Mesendoderm (in vitro differentiated cells): Measurements from ENCODE around the gene TGFB2.

ENCODE experiments used
- DNase-seq: peaks from one replicate; pipeline ENCODE4 v3.0.0; 2013
- H2AK5ac ChIP-seq: 2 replicates; pipeline ENCODE4 v1.6.1; 2013; ENCODE audit warnings: low read length, inconsistent platforms
- H2BK120ac ChIP-seq: 2 replicates; pipeline ENCODE4 v1.6.1; 2013; ENCODE audit warnings: low read depth, mild to moderate bottlenecking, low read length, moderate library complexity, mixed read lengths
- H2BK15ac ChIP-seq: replicated peaks from 2 replicates; pipeline ENCODE4 v1.6.1; 2013; ENCODE audit warnings: low read depth, mild to moderate bottlenecking, moderate library complexity
- H2BK5ac ChIP-seq: 2 replicates; pipeline ENCODE4 v1.6.1; 2013; ENCODE audit warnings: low read length, inconsistent platforms
- H3K18ac ChIP-seq: 2 replicates; pipeline ENCODE4 v1.6.1; 2013; ENCODE audit warnings: mild to moderate bottlenecking, low read length, mixed read lengths
- H3K23ac ChIP-seq: one replicate; pipeline ENCODE4 v1.6.1; 2013; ENCODE audit warnings: low read length
- H3K27ac ChIP-seq: 2 replicates; pipeline ENCODE4 v1.5.1; 2013; ENCODE audit warnings: low read depth, mild to moderate bottlenecking, inconsistent platforms, low read length, moderate library complexity
- H3K27me3 ChIP-seq: 2 replicates; pipeline ENCODE4 v1.6.1; 2013; ENCODE audit warnings: low read length, control low read depth, mild to moderate bottlenecking, inconsistent platforms; ENCODE audit not compliant: insufficient read depth, poor library complexity
- H3K36me3 ChIP-seq: 2 replicates; pipeline ENCODE4 v1.6.1; 2013; ENCODE audit warnings: low read length, inconsistent platforms; ENCODE audit not compliant: control insufficient read depth, insufficient read depth
- H3K4ac ChIP-seq: one replicate; pipeline ENCODE4 v1.6.1; 2013; ENCODE audit warnings: low read depth, mild to moderate bottlenecking, low read length, moderate library complexity
- H3K4me1 ChIP-seq: 2 replicates; pipeline ENCODE4 v1.6.1; 2013; ENCODE audit warnings: low read depth, low read length, inconsistent platforms; ENCODE audit not compliant: control insufficient read depth
- H3K4me2 ChIP-seq: 2 replicates; pipeline ENCODE4 v1.6.1; 2013; ENCODE audit warnings: low read length
- H3K4me3 ChIP-seq: 2 replicates; pipeline ENCODE4 v1.5.1; 2013; ENCODE audit warnings: mild to moderate bottlenecking, low read length
- H3K56ac ChIP-seq: one replicate; pipeline ENCODE4 v1.6.1; 2013; ENCODE audit warnings: low read length
- H3K79me1 ChIP-seq: 2 replicates; pipeline ENCODE4 v1.6.1; 2013; ENCODE audit warnings: low read length, inconsistent platforms
- H3K79me2 ChIP-seq: 2 replicates; pipeline ENCODE4 v1.6.1; 2013; ENCODE audit warnings: mild to moderate bottlenecking, low read length; ENCODE audit not compliant: control insufficient read depth, insufficient read depth
- H3K9ac ChIP-seq: 2 replicates; pipeline ENCODE4 v1.6.1; 2013; ENCODE audit warnings: low read length, inconsistent platforms
- H4K5ac ChIP-seq: one replicate; pipeline ENCODE4 v1.6.1; 2013; ENCODE audit warnings: low read length
- H4K8ac ChIP-seq: one replicate; pipeline ENCODE4 v1.6.1; 2013; ENCODE audit warnings: low read depth, mild to moderate bottlenecking, control low read depth, low read length, moderate library complexity
- WGBS: extraction: QIAGEN DNeasy Blood & Tissue Kit; methylation state at CpG from one replicate; pipeline ENCODE4 v1.1.7; 2013; ENCODE audit warnings: low lambda C conversion rate, missing lambda C conversion rate; ENCODE audit not compliant: insufficient coverage; ENCODE audit errors: extremely low coverage; 5-methylcytosine and 5-hydroxymethylcytosine counted together

TGFB2 gene

DNA sequence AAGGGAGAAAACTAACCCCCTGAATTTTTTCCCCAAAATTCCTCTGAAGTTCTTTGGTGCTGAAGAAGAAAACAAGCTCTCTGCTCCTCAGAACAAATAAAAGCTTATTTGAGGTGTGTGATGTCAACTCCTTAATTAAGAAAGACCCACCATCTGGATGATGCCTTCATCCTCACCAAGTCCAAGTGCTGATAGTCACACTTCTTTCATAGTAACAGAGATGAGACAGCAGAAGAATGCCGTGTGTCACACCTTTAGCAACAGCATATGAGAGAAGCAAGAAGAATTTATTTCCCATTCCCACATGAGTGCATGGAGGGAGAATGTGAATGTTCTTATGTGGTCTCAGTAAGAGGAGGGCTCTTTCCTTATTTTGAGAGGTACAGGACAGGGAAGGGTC, 91.2 kb downstream of the TGFB2 start:
- no peak overlapping the region for H2BK5ac ChIP-seq
- no peaks in the 10 kb centered on the region for H3K79me2 ChIP-seq
- no peak overlapping the region for H2AK5ac ChIP-seq
- no peak overlapping the region for H3K4me3 ChIP-seq
- H2BK15ac ChIP-seq: no peak overlapping the region
- no peaks in the 10 kb centered on the region for H3K79me1 ChIP-seq
- H3K4ac ChIP-seq: no peak overlapping the region
- H4K8ac ChIP-seq: no peak overlapping the region
- DNase-seq: no peak
- no peaks in the 10 kb centered on the region for H3K36me3 ChIP-seq
- H3K27ac ChIP-seq: no peak overlapping the region
- no peak overlapping the region for H3K56ac ChIP-seq
- WGBS: no CpG with 5 or more reads among the region's 1 CpG
- no peak overlapping the region for H3K23ac ChIP-seq
- no peak overlapping the region for H3K18ac ChIP-seq
- no peak overlapping the region for H2BK120ac ChIP-seq
- H3K4me1 ChIP-seq: no peaks in the 10 kb centered on the region
- no peak overlapping the region for H3K4me2 ChIP-seq
- no peak overlapping the region for H4K5ac ChIP-seq
- no peak overlapping the region for H3K9ac ChIP-seq
- H3K27me3 ChIP-seq: no peaks in the 10 kb centered on the region

DNA sequence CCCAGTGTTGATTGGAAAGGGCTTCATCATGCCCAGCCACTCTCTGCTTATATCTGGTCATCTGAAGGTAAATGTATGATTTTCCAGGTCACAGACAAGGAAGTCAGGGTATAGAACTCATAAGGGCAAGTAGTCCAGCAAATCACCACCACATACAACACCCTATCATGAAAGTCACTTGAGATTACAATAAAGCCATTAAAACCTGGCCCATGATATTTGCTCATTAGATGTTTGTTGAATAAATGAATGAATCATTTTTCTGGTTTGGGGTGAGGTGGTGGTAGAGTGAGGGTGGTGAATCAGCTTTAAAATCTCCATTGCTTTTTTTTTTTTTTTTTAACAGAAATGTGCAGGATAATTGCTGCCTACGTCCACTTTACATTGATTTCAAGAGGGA, 91.9 kb downstream of the TGFB2 start:
- DNase-seq: no peak
- Histone ChIP-seq H4K5ac (no peak overlapping the region), H2BK5ac (no peak overlapping the region), H4K8ac (no peak overlapping the region), H3K23ac (no peak overlapping the region), H3K27ac (no peak overlapping the region), H3K18ac (no peak overlapping the region), H3K79me2 (no peaks in the 10 kb centered on the region), H3K4me1 (no peaks in the 10 kb centered on the region), H3K4me3 (no peak overlapping the region), H3K56ac (no peak overlapping the region), H2AK5ac (no peak overlapping the region), H2BK15ac (no peak overlapping the region), H3K4me2 (no peak overlapping the region), H3K4ac (no peak overlapping the region), H2BK120ac (no peak overlapping the region), H3K27me3 (no peaks in the 10 kb centered on the region), H3K9ac (no peak overlapping the region), H3K79me1 (no peaks in the 10 kb centered on the region), H3K36me3 (no peaks in the 10 kb centered on the region)
- no CpG with 5 or more reads among the region's 1 CpG for WGBS

DNA sequence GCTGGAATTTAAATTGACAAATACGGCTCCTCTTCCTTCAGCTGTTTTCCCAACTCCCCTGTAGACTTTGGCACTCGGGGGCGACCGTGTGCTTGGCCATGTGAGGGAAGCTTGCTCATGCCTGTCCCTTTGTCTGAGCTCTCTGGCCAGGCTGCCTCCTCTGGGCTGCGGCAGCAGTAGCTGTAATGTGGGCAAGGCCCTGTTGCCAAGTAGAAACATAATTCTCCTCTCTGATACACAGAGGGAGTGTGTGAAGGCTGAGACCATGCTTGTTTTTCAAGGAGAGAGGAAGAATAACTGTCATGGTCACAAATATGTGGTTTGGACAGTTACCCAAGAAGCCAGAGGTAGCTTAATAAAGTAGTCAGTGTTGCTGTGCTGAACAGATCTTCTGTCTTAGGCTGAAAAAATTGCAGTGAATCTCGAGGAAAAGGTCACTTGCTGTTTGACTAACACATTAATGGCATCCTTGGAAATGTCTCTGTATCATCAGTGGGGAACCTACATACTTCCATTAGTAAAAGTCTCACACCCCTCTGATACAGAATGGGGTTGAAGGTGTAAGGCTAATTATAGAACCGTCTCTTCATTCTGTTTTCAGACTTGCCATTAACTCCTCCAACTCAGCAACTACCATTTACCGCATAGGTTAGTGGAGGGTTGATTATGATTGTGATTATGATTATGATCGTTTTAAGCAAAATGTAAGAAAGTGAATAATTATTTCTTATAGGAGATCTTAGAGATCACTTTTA, 94.6 kb downstream of the TGFB2 start:
- Histone ChIP-seq H3K4me1 (no peaks in the 10 kb centered on the region), H3K4me2 (no peak overlapping the region), H3K79me1 (no peaks in the 10 kb centered on the region), H3K4me3 (no peak overlapping the region), H3K79me2 (no peaks in the 10 kb centered on the region), H3K36me3 (no peaks in the 10 kb centered on the region), H2BK15ac (no peak overlapping the region), H4K8ac (no peak overlapping the region), H3K9ac (no peak overlapping the region), H2BK5ac (no peak overlapping the region), H3K56ac (no peak overlapping the region), H3K18ac (no peak overlapping the region), H3K27ac (no peak overlapping the region), H3K4ac (no peak overlapping the region), H2AK5ac (no peak overlapping the region), H3K23ac (no peak overlapping the region), H2BK120ac (no peak overlapping the region), H3K27me3 (no peaks in the 10 kb centered on the region), H4K5ac (no peak overlapping the region)
- 100% methylated on average over 1 of the region's 9 CpGs for WGBS
- DNase-seq: peak; percentile 51

DNA sequence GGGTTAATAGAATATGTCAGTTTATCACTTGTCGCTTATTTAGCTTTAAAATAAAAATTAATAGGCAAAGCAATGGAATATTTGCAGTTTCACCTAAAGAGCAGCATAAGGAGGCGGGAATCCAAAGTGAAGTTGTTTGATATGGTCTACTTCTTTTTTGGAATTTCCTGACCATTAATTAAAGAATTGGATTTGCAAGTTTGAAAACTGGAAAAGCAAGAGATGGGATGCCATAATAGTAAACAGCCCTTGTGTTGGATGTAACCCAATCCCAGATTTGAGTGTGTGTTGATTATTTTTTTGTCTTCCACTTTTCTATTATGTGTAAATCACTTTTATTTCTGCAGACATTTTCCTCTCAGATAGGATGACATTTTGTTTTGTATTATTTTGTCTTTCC, 98.1 kb downstream of the TGFB2 start:
- H3K27me3 ChIP-seq: no peaks in the 10 kb centered on the region
- H2BK5ac ChIP-seq: no peak overlapping the region
- H2AK5ac ChIP-seq: no peak overlapping the region
- DNase-seq: no peak
- no peaks in the 10 kb centered on the region for H3K79me1 ChIP-seq
- H3K36me3 ChIP-seq: no peaks in the 10 kb centered on the region
- no peak overlapping the region for H3K56ac ChIP-seq
- H3K23ac ChIP-seq: no peak overlapping the region
- H2BK15ac ChIP-seq: no peak overlapping the region
- no peak overlapping the region for H3K9ac ChIP-seq
- H3K4ac ChIP-seq: no peak overlapping the region
- no peaks in the 10 kb centered on the region for H3K4me1 ChIP-seq
- no peak overlapping the region for H3K18ac ChIP-seq
- H3K4me2 ChIP-seq: no peak overlapping the region
- H4K8ac ChIP-seq: no peak overlapping the region
- no peak overlapping the region for H4K5ac ChIP-seq
- no peak overlapping the region for H2BK120ac ChIP-seq
- H3K27ac ChIP-seq: no peak overlapping the region
- no peaks in the 10 kb centered on the region for H3K79me2 ChIP-seq
- no CpG with 5 or more reads among the region's 2 CpGs for WGBS
- H3K4me3 ChIP-seq: no peak overlapping the region

DNA sequence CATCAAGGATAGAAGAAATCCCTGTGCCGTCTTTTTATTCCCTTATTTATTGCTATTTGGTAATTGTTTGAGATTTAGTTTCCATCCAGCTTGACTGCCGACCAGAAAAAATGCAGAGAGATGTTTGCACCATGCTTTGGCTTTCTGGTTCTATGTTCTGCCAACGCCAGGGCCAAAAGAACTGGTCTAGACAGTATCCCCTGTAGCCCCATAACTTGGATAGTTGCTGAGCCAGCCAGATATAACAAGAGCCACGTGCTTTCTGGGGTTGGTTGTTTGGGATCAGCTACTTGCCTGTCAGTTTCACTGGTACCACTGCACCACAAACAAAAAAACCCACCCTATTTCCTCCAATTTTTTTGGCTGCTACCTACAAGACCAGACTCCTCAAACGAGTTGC, 99.0 kb downstream of the TGFB2 start:
- Histone ChIP-seq H2BK120ac (no peak overlapping the region), H3K79me2 (no peaks in the 10 kb centered on the region), H4K5ac (no peak overlapping the region), H2AK5ac (no peak overlapping the region), H3K56ac (no peak overlapping the region), H3K4me1 (no peaks in the 10 kb centered on the region), H4K8ac (no peak overlapping the region), H3K18ac (no peak overlapping the region), H3K4me2 (no peak overlapping the region), H3K9ac (no peak overlapping the region), H3K23ac (no peak overlapping the region), H3K79me1 (no peaks in the 10 kb centered on the region), H3K27me3 (no peaks in the 10 kb centered on the region), H2BK5ac (no peak overlapping the region), H2BK15ac (no peak overlapping the region), H3K27ac (no peak overlapping the region), H3K36me3 (no peaks in the 10 kb centered on the region), H3K4ac (no peak overlapping the region), H3K4me3 (no peak overlapping the region)
- DNase-seq: no peak
- WGBS: no CpG with 5 or more reads among the region's 5 CpGs

DNA sequence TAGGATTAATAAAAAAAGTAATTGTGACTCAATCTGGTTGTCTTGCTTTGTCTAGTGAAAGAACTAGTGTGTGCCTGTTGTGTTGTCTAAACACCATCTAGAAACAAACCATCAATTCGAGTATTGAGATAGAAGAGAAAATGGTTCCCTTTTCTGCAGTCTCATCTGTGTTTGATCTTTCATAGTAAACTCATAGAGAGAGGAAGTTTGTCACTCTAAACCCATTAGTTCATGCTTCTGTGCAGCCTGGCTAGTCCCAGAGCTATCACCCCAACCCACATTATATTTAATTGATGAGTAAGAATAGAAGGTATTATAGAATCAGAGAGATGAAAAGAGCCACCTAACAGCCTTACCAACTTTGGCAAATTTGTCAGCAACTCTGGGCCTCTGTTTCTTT, 99.5 kb downstream of the TGFB2 start:
- Histone ChIP-seq H3K9ac (no peak overlapping the region), H4K8ac (no peak overlapping the region), H3K27ac (no peak overlapping the region), H3K36me3 (no peaks in the 10 kb centered on the region), H4K5ac (no peak overlapping the region), H2BK15ac (no peak overlapping the region), H3K27me3 (no peaks in the 10 kb centered on the region), H3K79me1 (no peaks in the 10 kb centered on the region), H3K56ac (no peak overlapping the region), H3K18ac (no peak overlapping the region), H2BK120ac (no peak overlapping the region), H3K4me2 (no peak overlapping the region), H2BK5ac (no peak overlapping the region), H3K79me2 (no peaks in the 10 kb centered on the region), H2AK5ac (no peak overlapping the region), H3K4ac (no peak overlapping the region), H3K4me3 (no peak overlapping the region), H3K4me1 (no peaks in the 10 kb centered on the region), H3K23ac (no peak overlapping the region)
- no peak for DNase-seq
- WGBS: no CpG with 5 or more reads among the region's 1 CpG
